NB4 (cell line): ENCODE measurements around the gene RFX6.

ENCODE experiments used
- DNase-seq: peaks from one replicate; pipeline ENCODE4 v3.0.0; 2010; ENCODE audit warnings: low read depth
- H3K4me3 ChIP-seq: one replicate; pipeline ENCODE4 v1.5.1; 2011; ENCODE audit warnings: mild to moderate bottlenecking, low read depth, low read length, moderate library complexity
- MAX ChIP-seq: IDR thresholded peaks from 2 replicates; pipeline ENCODE4 v1.6.1; 2011; ENCODE audit warnings: low read depth, low read length
- MYC ChIP-seq: IDR thresholded peaks from 2 replicates; pipeline ENCODE4 v1.6.1; 2011; ENCODE audit warnings: low read depth, low read length
- POLR2A ChIP-seq: IDR thresholded peaks from 2 replicates; pipeline ENCODE4 v1.6.1; 2011; ENCODE audit warnings: mild to moderate bottlenecking; ENCODE audit not compliant: insufficient read length; ENCODE audit errors: extremely low read depth
- TF ChIP-seq, protein P1 (sequence below): IDR thresholded peaks from one replicate; pipeline ENCODE4 v1.5.1; 2012; ENCODE audit warnings: low read depth, low read length

The RFX6 gene

DNA sequence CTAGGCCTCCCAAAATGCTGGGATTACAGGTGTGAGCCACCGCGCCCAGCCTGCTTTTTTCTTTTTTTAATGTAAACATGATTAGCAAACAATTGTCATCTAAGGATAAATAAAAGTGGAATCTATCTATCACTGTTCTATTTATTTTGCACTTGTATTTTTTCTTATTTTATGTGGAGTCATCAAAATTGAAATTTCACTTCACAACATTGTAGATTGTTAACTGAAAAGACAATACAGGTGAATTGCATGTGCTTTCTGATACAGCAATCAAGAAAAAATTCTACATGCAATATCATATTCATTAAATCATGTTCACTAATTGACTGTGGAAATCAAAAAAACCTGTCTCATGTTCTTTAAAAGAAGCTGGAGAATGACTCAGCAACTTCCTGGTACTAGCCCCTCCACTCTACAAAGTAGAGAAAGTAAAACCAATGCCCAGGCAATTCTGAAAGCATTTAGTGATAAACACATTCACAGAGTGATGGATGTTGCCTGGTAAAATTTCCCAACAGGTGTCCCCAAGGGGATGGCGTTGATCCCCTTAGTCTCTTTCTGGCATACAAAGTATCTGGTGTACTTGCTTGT lies 10.7 kb upstream of the RFX6 start:
- TF ChIP-seq POLR2A (no peak), MAX (no peak), MYC (no peak)
- TF ChIP-seq, protein P1, sequence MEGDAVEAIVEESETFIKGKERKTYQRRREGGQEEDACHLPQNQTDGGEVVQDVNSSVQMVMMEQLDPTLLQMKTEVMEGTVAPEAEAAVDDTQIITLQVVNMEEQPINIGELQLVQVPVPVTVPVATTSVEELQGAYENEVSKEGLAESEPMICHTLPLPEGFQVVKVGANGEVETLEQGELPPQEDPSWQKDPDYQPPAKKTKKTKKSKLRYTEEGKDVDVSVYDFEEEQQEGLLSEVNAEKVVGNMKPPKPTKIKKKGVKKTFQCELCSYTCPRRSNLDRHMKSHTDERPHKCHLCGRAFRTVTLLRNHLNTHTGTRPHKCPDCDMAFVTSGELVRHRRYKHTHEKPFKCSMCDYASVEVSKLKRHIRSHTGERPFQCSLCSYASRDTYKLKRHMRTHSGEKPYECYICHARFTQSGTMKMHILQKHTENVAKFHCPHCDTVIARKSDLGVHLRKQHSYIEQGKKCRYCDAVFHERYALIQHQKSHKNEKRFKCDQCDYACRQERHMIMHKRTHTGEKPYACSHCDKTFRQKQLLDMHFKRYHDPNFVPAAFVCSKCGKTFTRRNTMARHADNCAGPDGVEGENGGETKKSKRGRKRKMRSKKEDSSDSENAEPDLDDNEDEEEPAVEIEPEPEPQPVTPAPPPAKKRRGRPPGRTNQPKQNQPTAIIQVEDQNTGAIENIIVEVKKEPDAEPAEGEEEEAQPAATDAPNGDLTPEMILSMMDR = no peak
- peak; percentile 30 for DNase-seq
- no peak overlapping the region for H3K4me3 ChIP-seq

DNA sequence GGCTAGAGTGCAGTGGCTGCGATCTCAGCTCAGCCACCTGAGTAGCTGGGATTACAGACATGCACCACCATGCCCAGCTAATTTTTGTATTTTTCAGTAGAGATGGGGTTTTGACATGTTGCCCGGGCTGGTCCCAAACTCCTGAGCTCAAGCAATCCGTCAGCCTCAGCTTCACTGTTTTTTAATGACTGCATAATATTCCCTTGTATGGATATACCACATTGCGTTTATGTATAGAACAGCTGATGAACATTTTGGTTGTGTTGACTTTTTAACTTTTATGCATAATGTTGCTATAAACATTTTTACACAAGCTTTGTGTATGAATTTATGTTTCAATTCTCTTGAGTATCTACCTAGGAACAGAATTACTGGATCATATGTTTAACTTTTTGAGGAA lies 4.3 kb upstream of the RFX6 start:
- no peak for TF ChIP-seq MAX
- no peak for DNase-seq
- H3K4me3 ChIP-seq = no peak overlapping the region

GRCh38 chr6:116876107-116876506 lies 935 bp upstream of the RFX6 start:
- no peak for DNase-seq
- no peak overlapping the region for H3K4me3 ChIP-seq
- TF ChIP-seq POLR2A (no peak), MYC (no peak), MAX (no peak)
- TF ChIP-seq, protein P1 = no peak

DNA sequence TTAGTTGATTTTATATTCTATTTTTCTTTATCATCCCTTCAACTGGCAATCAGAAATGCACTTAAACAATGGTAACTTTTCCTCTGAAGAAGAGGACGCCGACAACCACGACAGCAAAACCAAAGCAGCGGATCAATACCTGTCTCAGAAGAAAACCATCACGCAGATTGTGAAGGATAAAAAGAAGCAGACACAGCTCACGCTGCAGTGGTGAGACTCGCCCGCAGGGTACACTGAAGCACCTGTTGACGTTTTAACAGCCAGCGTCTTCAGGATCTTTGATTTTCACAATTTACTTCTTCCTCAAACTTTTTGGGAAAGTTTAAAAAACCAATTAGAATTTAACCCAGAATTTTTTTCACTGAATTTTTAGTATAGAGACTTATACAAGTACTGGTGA lies 701 bp downstream of the RFX6 start:
- no peak for TF ChIP-seq POLR2A
- TF ChIP-seq, protein P1 = no peak
- no peak for TF ChIP-seq MAX
- no peak for TF ChIP-seq MYC
- DNase-seq = no peak
- no peak overlapping the region for H3K4me3 ChIP-seq

DNA sequence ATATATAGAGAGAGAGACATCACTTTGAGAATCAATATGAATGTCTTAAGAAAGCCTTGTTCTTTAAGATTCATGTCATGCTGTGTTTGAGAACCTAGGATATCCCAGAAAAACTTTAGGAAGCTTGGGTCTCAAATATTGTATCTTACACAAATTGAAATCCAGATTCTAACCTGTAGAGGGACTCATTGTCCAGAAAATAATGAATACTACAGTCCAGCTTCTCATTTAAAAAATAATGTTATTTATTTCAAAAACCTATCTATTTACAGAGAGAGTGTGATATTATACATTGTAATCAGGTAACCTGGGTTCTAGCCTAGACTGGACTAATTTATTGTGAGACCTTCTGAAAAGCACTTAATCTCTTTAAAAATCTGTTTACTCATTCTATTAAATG lies 4.2 kb downstream of the RFX6 start:
- no peak overlapping the region for H3K4me3 ChIP-seq
- no peak for TF ChIP-seq POLR2A
- no peak for TF ChIP-seq MYC
- TF ChIP-seq, protein P1 = peak; percentile 3
- DNase-seq = no peak

DNA sequence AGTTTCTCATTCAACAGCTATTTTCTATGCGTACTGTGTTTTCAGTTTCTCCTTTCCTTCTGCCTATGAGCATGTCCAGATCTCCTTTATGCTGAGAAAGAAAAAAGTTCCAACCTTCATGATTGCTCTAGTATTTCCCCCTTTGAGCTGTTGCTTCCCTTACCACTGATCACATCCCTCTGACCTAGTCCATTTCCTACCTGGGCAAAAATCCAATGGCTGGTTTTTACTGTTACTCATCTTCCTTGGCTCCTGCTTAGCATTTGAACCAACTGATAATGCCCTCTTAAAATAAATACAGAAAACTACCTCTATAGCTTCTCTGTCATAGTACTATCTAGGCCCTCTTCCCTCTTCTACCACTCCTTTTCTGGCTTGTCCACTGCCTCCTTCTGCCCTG lies 6.0 kb downstream of the RFX6 start:
- DNase-seq = no peak
- TF ChIP-seq MYC (no peak), MAX (no peak), POLR2A (no peak)
- TF ChIP-seq, protein P1 = no peak
- no peak overlapping the region for H3K4me3 ChIP-seq
